Measurements from ENCODE around the gene GLDC.
"Not testable (repeated sequence)": the region's sequence is repeated elsewhere in the genome, so short reads cannot be mapped to it uniquely, and the experiment has no call there.

GLDC gene

GRCh38 chr9:6565312-6565711, 80.2 kb downstream of the GLDC start:
- DNase-seq (ENCODE audit: low spot score) = no peak

GRCh38 chr9:6564868-6565267, 80.7 kb downstream of the GLDC start:
- DNase-seq (ENCODE audit: low spot score) = no peak

- DNase-seq (ENCODE audit: low spot score) = no peak
Observed at GRCh38 chr9:6564360-6564759, 81.2 kb downstream of the GLDC start.

- DNase-seq (ENCODE audit: low spot score) = no peak
Observed at GRCh38 chr9:6562871-6563430, 82.6 kb downstream of the GLDC start.

GRCh38 chr9:6562201-6562600, 83.3 kb downstream of the GLDC start:
- DNase-seq (ENCODE audit: low spot score) = no peak

GRCh38 chr9:6557883-6558616, 87.5 kb downstream of the GLDC start:
- peak; percentile 54 for DNase-seq (ENCODE audit: low spot score)

- DNase-seq (ENCODE audit: low spot score) = no peak
Observed at GRCh38 chr9:6553866-6554265, 91.7 kb downstream of the GLDC start.

GRCh38 chr9:6552498-6553121, 92.9 kb downstream of the GLDC start:
- no peak for DNase-seq (ENCODE audit: low spot score)

GRCh38 chr9:6552033-6552432, 93.5 kb downstream of the GLDC start:
- no peak for DNase-seq (ENCODE audit: low spot score)

- no peak for DNase-seq (ENCODE audit: low spot score)
Observed at GRCh38 chr9:6551136-6551535, 94.4 kb downstream of the GLDC start.

GRCh38 chr9:6549106-6549800, 96.3 kb downstream of the GLDC start:
- DNase-seq (ENCODE audit: low spot score) = no peak

- DNase-seq (ENCODE audit: low spot score) = no peak
Observed at GRCh38 chr9:6545017-6545691, 100.4 kb downstream of the GLDC start.

GRCh38 chr9:6543204-6543603, 102.3 kb downstream of the GLDC start:
- DNase-seq (ENCODE audit: low spot score) = no peak

- DNase-seq (ENCODE audit: low spot score) = not testable (repeated sequence)
Observed at GRCh38 chr9:6542617-6543016, 102.9 kb downstream of the GLDC start.

- no peak for DNase-seq (ENCODE audit: low spot score)
Observed at GRCh38 chr9:6538666-6539071, 106.9 kb downstream of the GLDC start.

GRCh38 chr9:6535594-6535993, 109.9 kb downstream of the GLDC start:
- DNase-seq (ENCODE audit: low spot score) = no peak

- DNase-seq (ENCODE audit: low spot score) = no peak
Observed at GRCh38 chr9:6525326-6526045, 120.0 kb downstream of the GLDC start.

- DNase-seq (ENCODE audit: low spot score) = no peak
Observed at GRCh38 chr9:6522263-6522662, 123.3 kb downstream of the GLDC start.

- DNase-seq (ENCODE audit: low spot score) = no peak
Observed at GRCh38 chr9:6512085-6512657, 133.4 kb downstream of the GLDC start.

GRCh38 chr9:6506571-6506970, 139.0 kb downstream of the GLDC start:
- no peak for DNase-seq (ENCODE audit: low spot score)

- DNase-seq (ENCODE audit: low spot score) = no peak
Observed at GRCh38 chr9:6502399-6502798, 143.1 kb downstream of the GLDC start.

All from ecto neural progenitor cell (in vitro differentiated cells).